HepG2 (cell line): Measurements from ENCODE around the gene GPN2. TPM values are rescaled to one million over a fixed set of nuclear protein-coding genes. Genes with fewer than 3 reads are reported as not detected.

Experiments
- AGO2 ChIP-seq: fragments of 200-400 bp; formaldehyde crosslinking; optimal IDR thresholded peaks from 2 replicates; pipeline ENCODE3; 2017; ENCODE audit warnings: mild to moderate bottlenecking, low read depth, low read length, moderate library complexity
- ARNT2 ChIP-seq: sonication (generic); formaldehyde crosslinking; IDR thresholded peaks from 2 replicates; pipeline ENCODE4 v1.8.0; 2022; ENCODE audit warnings: mild to moderate bottlenecking, low read depth, missing genetic modification reagents, moderate library complexity
- CHD4 ChIP-seq: fragments of 200-600 bp; sonication (generic); IDR thresholded peaks from 2 replicates; pipeline ENCODE4 v1.7.0; 2017; ENCODE audit warnings: mild to moderate bottlenecking, low read length, borderline replicate concordance
- DPF2 ChIP-seq: sonication (generic); formaldehyde crosslinking; IDR thresholded peaks from 2 replicates; pipeline ENCODE4 v1.4.0; 2020; ENCODE audit warnings: mild to moderate bottlenecking, low read depth, missing genetic modification reagents, borderline replicate concordance
- EED ChIP-seq: sonication (generic); formaldehyde crosslinking; IDR thresholded peaks from 2 replicates; pipeline ENCODE4 v1.5.0; 2020; ENCODE audit warnings: mild to moderate bottlenecking, missing genetic modification reagents
- FOXP1 ChIP-seq, 2 experiments: fragments of 450-650 bp in 1 of 2; IDR thresholded peaks; 2 replicates each; pipeline ENCODE4 v1.6.1; 2017 to 2018; ENCODE audit warnings: antibody characterized with exemption in 1 of 2
- MXI1 ChIP-seq: IDR thresholded peaks from 3 replicates; pipeline ENCODE4 v1.6.1; 2012; ENCODE audit warnings: low read depth, low read length, inconsistent platforms, borderline replicate concordance
- SMAD1 ChIP-seq: sonication (generic); formaldehyde crosslinking; IDR thresholded peaks from 2 replicates; pipeline ENCODE4 v1.4.0; 2020; ENCODE audit warnings: missing genetic modification reagents, low read depth, mild to moderate bottlenecking, borderline replicate concordance
- ZFY ChIP-seq: sonication (generic); formaldehyde crosslinking; IDR thresholded peaks from 2 replicates; pipeline ENCODE4 v1.4.0; 2020; ENCODE audit warnings: missing genetic modification reagents
- ZNF180 ChIP-seq: sonication (generic); formaldehyde crosslinking; IDR thresholded peaks from 2 replicates; pipeline ENCODE4 v1.4.0; 2020; ENCODE audit warnings: low read depth, missing genetic modification reagents, borderline replicate concordance
- ZNF577 ChIP-seq: sonication (generic); formaldehyde crosslinking; IDR thresholded peaks from 2 replicates; pipeline ENCODE4 v1.4.0; 2020; ENCODE audit warnings: mild to moderate bottlenecking, low read depth, missing genetic modification reagents, borderline replicate concordance
- polyA plus RNA-seq, 8 experiments: library from polyadenylated mRNA; depleted of rRNA in 3 of 8; stranded (reverse) in 7 of 8; unstranded in 1 of 8; fragments of >200 nt; fragmentation: Illumina TruSeq in 4 of 8; extraction: Trizol in 4 of 8; gene quantifications; 2 replicates each; pipeline versions ENCODE4 v1.2.1 to v1.2.3, GENCODE V29; 2011 to 2016; ENCODE audit warnings: low read depth in 4 of 8, missing spikeins in 1 of 8, mixed read lengths in 1 of 8; ENCODE audit not compliant: insufficient read depth in 1 of 8
- total RNA-seq, 5 experiments: library from RNA; depleted of rRNA; stranded (reverse); fragments of >200 nt; fragmentation: Illumina TruSeq; extraction: Trizol; gene quantifications; 2 replicates each; pipeline ENCODE4 v1.2.3, GENCODE V29; 2016; ENCODE audit warnings: low read depth in 1 of 5
- TF ChIP-seq, protein P1 (sequence below): sonication (generic); formaldehyde crosslinking; IDR thresholded peaks from one replicate; pipeline ENCODE4 v1.5.1; 2020; ENCODE audit warnings: mild to moderate bottlenecking, missing genetic modification reagents; ENCODE audit errors: not compliant biosample characterization
- TF ChIP-seq, protein P2 (sequence below): IDR thresholded peaks from 2 replicates; pipeline ENCODE4 v1.6.1; 2016; ENCODE audit warnings: missing genetic modification reagents, missing compliant biosample characterization
- TF ChIP-seq, protein P3 (sequence below): sonication (generic); formaldehyde crosslinking; IDR thresholded peaks from 2 replicates; pipeline ENCODE4 v1.4.0; 2020; ENCODE audit warnings: missing genetic modification reagents
- TF ChIP-seq, protein P4 (sequence below): sonication (generic); formaldehyde crosslinking; IDR thresholded peaks from 2 replicates; pipeline ENCODE4 v1.5.0; 2020; ENCODE audit warnings: missing genetic modification reagents, mild to moderate bottlenecking, borderline replicate concordance

Gene GPN2
- total and polyA plus RNA-seq, 2 of the 13 experiments (the other 11 are each of a cell fraction or from before 2014, with no cell fraction given): 19.3 to 38.9 TPM

DNA sequence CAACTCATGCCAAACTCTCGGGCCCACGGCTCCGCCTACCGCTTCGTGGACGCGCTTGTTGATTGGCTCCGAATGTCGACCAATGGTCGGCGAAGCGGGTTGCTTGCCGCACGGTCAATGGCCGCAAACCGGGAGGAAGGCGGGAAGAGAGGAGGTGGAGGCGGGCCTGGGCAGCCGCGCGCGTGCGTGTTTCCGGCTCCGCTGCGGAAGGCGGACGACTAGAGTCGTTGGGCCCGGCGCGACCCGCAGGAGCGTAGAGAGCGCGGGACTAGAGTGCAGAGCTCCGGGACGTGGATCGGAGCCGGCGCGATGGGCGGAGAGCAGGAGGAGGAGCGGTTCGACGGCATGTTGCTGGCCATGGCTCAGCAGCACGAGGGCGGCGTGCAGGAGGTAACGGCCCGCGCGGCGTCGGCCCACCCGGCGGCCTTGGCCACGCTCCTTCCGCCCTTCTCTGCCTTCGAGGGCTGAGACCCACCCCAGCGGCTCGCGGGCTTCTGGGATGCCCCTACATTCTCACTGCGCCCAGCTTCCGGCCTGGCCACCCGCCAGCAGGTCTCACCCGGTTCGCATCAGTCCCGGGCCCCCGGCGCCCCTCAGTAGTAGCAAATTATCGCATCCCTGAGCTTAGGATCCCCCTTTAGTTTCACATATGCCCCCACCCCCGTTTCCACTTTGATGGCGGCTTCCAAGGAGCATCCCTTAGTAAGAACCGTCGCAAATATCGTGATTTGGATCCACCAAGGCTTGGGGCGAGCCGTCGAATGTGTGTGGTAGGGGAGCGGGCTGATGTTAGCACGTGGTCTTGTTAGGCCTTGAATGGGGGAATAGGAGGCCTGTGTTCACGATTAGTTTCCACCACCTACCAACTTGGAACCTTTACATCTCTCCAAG, 31.7 kb upstream of the GPN2 start, which contains the start of gene NUDC (continued):
- TF ChIP-seq, protein P1, sequence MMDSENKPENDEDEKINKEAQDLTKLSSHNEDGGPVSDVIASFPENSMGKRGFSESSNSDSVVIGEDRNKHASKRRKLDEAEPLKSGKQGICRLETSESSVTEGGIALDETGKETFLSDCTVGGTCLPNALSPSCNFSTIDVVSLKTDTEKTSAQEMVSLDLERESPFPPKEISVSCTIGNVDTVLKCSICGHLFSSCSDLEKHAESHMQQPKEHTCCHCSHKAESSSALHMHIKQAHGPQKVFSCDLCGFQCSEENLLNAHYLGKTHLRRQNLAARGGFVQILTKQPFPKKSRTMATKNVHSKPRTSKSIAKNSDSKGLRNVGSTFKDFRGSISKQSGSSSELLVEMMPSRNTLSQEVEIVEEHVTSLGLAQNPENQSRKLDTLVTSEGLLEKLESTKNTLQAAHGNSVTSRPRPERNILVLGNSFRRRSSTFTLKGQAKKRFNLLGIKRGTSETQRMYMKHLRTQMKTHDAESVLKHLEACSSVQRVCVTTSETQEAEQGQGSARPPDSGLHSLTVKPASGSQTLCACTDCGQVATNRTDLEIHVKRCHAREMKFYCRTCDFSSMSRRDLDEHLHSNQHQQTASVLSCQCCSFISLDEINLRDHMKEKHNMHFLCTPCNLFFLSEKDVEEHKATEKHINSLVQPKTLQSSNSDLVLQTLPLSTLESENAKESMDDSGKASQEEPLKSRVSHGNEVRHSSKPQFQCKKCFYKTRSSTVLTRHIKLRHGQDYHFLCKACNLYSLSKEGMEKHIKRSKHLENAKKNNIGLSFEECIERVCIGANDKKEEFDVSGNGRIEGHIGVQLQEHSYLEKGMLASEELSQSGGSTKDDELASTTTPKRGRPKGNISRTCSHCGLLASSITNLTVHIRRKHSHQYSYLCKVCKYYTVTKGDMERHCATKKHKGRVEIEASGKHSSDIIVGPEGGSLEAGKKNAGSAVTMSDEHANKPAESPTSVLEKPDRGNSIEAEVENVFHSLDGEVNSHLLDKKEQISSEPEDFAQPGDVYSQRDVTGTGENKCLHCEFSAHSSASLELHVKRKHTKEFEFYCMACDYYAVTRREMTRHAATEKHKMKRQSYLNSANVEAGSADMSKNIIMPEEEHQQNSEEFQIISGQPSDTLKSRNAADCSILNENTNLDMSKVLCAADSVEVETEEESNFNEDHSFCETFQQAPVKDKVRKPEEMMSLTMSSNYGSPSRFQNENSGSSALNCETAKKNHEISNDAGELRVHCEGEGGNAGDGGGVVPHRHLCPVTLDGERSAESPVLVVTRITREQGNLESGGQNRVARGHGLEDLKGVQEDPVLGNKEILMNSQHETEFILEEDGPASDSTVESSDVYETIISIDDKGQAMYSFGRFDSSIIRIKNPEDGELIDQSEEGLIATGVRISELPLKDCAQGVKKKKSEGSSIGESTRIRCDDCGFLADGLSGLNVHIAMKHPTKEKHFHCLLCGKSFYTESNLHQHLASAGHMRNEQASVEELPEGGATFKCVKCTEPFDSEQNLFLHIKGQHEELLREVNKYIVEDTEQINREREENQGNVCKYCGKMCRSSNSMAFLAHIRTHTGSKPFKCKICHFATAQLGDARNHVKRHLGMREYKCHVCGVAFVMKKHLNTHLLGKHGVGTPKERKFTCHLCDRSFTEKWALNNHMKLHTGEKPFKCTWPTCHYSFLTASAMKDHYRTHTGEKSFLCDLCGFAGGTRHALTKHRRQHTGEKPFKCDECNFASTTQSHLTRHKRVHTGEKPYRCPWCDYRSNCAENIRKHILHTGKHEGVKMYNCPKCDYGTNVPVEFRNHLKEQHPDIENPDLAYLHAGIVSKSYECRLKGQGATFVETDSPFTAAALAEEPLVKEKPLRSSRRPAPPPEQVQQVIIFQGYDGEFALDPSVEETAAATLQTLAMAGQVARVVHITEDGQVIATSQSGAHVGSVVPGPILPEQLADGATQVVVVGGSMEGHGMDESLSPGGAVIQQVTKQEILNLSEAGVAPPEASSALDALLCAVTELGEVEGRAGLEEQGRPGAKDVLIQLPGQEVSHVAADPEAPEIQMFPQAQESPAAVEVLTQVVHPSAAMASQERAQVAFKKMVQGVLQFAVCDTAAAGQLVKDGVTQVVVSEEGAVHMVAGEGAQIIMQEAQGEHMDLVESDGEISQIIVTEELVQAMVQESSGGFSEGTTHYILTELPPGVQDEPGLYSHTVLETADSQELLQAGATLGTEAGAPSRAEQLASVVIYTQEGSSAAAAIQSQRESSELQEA (CRISPR knock-in tag): no peak
- TF ChIP-seq, protein P2, sequence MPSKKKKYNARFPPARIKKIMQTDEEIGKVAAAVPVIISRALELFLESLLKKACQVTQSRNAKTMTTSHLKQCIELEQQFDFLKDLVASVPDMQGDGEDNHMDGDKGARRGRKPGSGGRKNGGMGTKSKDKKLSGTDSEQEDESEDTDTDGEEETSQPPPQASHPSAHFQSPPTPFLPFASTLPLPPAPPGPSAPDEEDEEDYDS (CRISPR knock-in tag): peak; percentile 81
- TF ChIP-seq ARNT2 (CRISPR knock-in tag) (peak; percentile 79), ZNF180 (CRISPR knock-in tag) (no peak), ZNF577 (no peak), FOXP1 (IDR thresholded peaks at IDR 0.05) (no peak), FOXP1 (CRISPR knock-in tag; IDR thresholded peaks at IDR 0.05) (no peak), AGO2 (peak; percentile 95), CHD4 (no peak), SMAD1 (CRISPR knock-in tag) (no peak; the same call in 1 of the 2 replicates), EED (CRISPR knock-in tag) (peak; percentile 68; the same call in 1 of the 2 replicates), ZFY (CRISPR knock-in tag) (peak; percentile 97), MXI1 (peak; percentile 73; the same call in 1 of the 3 replicates), DPF2 (no peak)
- TF ChIP-seq, protein P3, sequence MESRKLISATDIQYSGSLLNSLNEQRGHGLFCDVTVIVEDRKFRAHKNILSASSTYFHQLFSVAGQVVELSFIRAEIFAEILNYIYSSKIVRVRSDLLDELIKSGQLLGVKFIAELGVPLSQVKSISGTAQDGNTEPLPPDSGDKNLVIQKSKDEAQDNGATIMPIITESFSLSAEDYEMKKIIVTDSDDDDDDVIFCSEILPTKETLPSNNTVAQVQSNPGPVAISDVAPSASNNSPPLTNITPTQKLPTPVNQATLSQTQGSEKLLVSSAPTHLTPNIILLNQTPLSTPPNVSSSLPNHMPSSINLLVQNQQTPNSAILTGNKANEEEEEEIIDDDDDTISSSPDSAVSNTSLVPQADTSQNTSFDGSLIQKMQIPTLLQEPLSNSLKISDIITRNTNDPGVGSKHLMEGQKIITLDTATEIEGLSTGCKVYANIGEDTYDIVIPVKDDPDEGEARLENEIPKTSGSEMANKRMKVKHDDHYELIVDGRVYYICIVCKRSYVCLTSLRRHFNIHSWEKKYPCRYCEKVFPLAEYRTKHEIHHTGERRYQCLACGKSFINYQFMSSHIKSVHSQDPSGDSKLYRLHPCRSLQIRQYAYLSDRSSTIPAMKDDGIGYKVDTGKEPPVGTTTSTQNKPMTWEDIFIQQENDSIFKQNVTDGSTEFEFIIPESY (CRISPR knock-in tag): no peak
- TF ChIP-seq, protein P4, sequence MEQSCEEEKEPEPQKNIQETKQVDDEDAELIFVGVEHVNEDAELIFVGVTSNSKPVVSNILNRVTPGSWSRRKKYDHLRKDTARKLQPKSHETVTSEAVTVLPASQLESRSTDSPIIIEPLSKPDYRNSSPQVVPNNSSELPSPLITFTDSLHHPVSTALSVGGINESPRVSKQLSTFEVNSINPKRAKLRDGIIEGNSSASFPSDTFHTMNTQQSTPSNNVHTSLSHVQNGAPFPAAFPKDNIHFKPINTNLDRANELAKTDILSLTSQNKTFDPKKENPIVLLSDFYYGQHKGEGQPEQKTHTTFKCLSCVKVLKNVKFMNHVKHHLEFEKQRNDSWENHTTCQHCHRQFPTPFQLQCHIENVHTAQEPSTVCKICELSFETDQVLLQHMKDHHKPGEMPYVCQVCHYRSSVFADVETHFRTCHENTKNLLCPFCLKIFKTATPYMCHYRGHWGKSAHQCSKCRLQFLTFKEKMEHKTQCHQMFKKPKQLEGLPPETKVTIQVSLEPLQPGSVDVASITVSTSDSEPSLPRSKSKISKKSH: peak; percentile 76
